Panc1 (cell line): ENCODE results near the gene OR13C4. TPM values are rescaled to one million over a fixed set of nuclear protein-coding genes. Genes with fewer than 3 reads are reported as not detected.

Source experiments
- ATAC-seq: fragments of 200-7000 bp; cut with Tn5 transposase; 2 replicates; pipeline ENCODE4 v1.9.1; 2020; ENCODE audit warnings: mild to moderate bottlenecking, moderate library complexity
- BruUV-seq: library from RNA; stranded (reverse); fragments of 400-500 nt; replicated peaks from 2 replicates; lab custom pipeline; 2021; lab: Mats Ljungman, UMichigan
- CTCF ChIA-PET: fragments of 300-600 bp; sonication (Branson Sonifier 250); formaldehyde crosslinking; loops from one replicate; lab custom pipeline; 2022; ENCODE audit warnings: antibody characterized with exemption; lab: Charles Lee
- POLR2A ChIA-PET: fragments of 300-600 bp; sonication (Branson Sonifier 250); formaldehyde crosslinking; loops from one replicate; lab custom pipeline; 2022; ENCODE audit warnings: antibody characterized with exemption; lab: Charles Lee
- DNase-seq: peaks from one replicate; pipeline ENCODE4 v3.0.0-alpha.2; 2010; ENCODE audit warnings: low read depth, low spot score
- H3K27ac ChIP-seq: 2 replicates; pipeline ENCODE4 v1.5.1; 2011; ENCODE audit warnings: mild to moderate bottlenecking, low read length, inconsistent platforms
- H3K27me3 ChIP-seq: fragments of 200-500 bp; sonication (Bioruptor generic); 2 replicates; pipeline ENCODE4 v1.6.0; 2014; ENCODE audit warnings: low read length, inconsistent platforms; ENCODE audit not compliant: control insufficient read depth, insufficient read depth
- H3K36me3 ChIP-seq: fragments of 200-500 bp; sonication (Bioruptor generic); 2 replicates; pipeline ENCODE4 v1.5.1; 2014; ENCODE audit warnings: inconsistent platforms, mild to moderate bottlenecking, low read length, moderate library complexity; ENCODE audit not compliant: control insufficient read depth, insufficient read depth
- H3K4me1 ChIP-seq: 2 replicates; pipeline ENCODE4 v1.5.1; 2011; ENCODE audit warnings: inconsistent platforms, mild to moderate bottlenecking, low read length, moderate library complexity; ENCODE audit not compliant: control insufficient read depth, insufficient read depth
- H3K4me3 ChIP-seq, 2 experiments: 2 replicates each; pipeline ENCODE4 v1.5.1; 2011 to 2012; ENCODE audit warnings: low read depth in 2 of 2, low read length in 2 of 2, mild to moderate bottlenecking in 2 of 2, inconsistent platforms in 1 of 2, moderate library complexity in 1 of 2
- H3K9me3 ChIP-seq: fragments of 200-500 bp; sonication (Bioruptor generic); 2 replicates; pipeline ENCODE4 v1.5.1; 2014; ENCODE audit warnings: low read depth, mild to moderate bottlenecking, inconsistent platforms, low read length, moderate library complexity; ENCODE audit not compliant: control insufficient read depth, insufficient read depth
- CTCF ChIP-seq: fragments of 450-650 bp; IDR thresholded peaks from 2 replicates; pipeline ENCODE4 v1.5.1; 2017; ENCODE audit warnings: mild to moderate bottlenecking
- POLR2AphosphoS5 ChIP-seq: IDR thresholded peaks from 2 replicates; pipeline ENCODE4 v1.6.1; 2012; ENCODE audit warnings: mild to moderate bottlenecking, low read depth, low read length, moderate library complexity
- SIN3A ChIP-seq: IDR thresholded peaks from 2 replicates; pipeline ENCODE4 v1.6.1; 2012; ENCODE audit warnings: low read depth, mild to moderate bottlenecking, low read length, moderate library complexity, borderline replicate concordance; ENCODE audit not compliant: insufficient read depth
- TCF7L2 ChIP-seq: IDR thresholded peaks from 2 replicates; pipeline ENCODE4 v1.6.1; 2011; ENCODE audit warnings: mild to moderate bottlenecking, low read depth, low read length, inconsistent platforms
- in situ Hi-C: cut with HindIII; loops from 2 replicates; pipeline ENCODE4 v1.10.0; 2016; ENCODE audit warnings: low sequenced_read_pairs, low pct_unique_long_range_greater_than_20kb
- intact Hi-C: fragments of 100-400 bp; cut with micrococcal nuclease; formaldehyde crosslinking; loops from one replicate; pipeline ENCODE4 v1.10.0; 2022; ENCODE audit not compliant: unreplicated experiment
- total RNA-seq: library from RNA; stranded (reverse); gene quantifications from one replicate; pipeline ENCODE4 v1.2.1, GENCODE V29; 2021; ENCODE audit not compliant: unreplicated experiment
- TF ChIP-seq, protein P1 (sequence below), 2 experiments: IDR thresholded peaks; 2 replicates each; pipeline ENCODE4 v1.6.1; 2011 to 2012; ENCODE audit warnings: low read depth in 2 of 2, control low read depth in 1 of 2, low read length in 1 of 2, mild to moderate bottlenecking in 1 of 2, moderate library complexity in 1 of 2; ENCODE audit not compliant: insufficient read depth in 1 of 2

Gene OR13C4
- total RNA-seq, 1 experiment from 2014 or later = not detected

- in situ Hi-C loops = no loop called here
- Histone ChIP-seq H3K4me3 (no peak overlapping the region), H3K27ac (no peak overlapping the region), H3K9me3 (no peaks in the 10 kb centered on the region), H3K36me3 (no peaks in the 10 kb centered on the region), H3K4me1 (no peaks in the 10 kb centered on the region), H3K27me3 (no peaks in the 10 kb centered on the region)
- CTCF ChIA-PET = no interaction called here
- DNase-seq (no peak), ATAC-seq (no peak)
- TF ChIP-seq CTCF (no peak), SIN3A (no peak), TCF7L2 (no peak), POLR2AphosphoS5 (no peak)
- TF ChIP-seq, protein P1, sequence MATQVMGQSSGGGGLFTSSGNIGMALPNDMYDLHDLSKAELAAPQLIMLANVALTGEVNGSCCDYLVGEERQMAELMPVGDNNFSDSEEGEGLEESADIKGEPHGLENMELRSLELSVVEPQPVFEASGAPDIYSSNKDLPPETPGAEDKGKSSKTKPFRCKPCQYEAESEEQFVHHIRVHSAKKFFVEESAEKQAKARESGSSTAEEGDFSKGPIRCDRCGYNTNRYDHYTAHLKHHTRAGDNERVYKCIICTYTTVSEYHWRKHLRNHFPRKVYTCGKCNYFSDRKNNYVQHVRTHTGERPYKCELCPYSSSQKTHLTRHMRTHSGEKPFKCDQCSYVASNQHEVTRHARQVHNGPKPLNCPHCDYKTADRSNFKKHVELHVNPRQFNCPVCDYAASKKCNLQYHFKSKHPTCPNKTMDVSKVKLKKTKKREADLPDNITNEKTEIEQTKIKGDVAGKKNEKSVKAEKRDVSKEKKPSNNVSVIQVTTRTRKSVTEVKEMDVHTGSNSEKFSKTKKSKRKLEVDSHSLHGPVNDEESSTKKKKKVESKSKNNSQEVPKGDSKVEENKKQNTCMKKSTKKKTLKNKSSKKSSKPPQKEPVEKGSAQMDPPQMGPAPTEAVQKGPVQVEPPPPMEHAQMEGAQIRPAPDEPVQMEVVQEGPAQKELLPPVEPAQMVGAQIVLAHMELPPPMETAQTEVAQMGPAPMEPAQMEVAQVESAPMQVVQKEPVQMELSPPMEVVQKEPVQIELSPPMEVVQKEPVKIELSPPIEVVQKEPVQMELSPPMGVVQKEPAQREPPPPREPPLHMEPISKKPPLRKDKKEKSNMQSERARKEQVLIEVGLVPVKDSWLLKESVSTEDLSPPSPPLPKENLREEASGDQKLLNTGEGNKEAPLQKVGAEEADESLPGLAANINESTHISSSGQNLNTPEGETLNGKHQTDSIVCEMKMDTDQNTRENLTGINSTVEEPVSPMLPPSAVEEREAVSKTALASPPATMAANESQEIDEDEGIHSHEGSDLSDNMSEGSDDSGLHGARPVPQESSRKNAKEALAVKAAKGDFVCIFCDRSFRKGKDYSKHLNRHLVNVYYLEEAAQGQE (IDR thresholded peaks at IDR 0.05; ENCODE audit: insufficient read depth in 1 of 2, low read depth in 2 of 2, low read length in 1 of 2) = no peak
- POLR2A ChIA-PET = no interaction called here
- no TSS peak for BruUV-seq
- intact Hi-C loops = no loop called here
Observed at GRCh38 chr9:104485014-104485413, 42.0 kb downstream of the OR13C4 start.

DNA sequence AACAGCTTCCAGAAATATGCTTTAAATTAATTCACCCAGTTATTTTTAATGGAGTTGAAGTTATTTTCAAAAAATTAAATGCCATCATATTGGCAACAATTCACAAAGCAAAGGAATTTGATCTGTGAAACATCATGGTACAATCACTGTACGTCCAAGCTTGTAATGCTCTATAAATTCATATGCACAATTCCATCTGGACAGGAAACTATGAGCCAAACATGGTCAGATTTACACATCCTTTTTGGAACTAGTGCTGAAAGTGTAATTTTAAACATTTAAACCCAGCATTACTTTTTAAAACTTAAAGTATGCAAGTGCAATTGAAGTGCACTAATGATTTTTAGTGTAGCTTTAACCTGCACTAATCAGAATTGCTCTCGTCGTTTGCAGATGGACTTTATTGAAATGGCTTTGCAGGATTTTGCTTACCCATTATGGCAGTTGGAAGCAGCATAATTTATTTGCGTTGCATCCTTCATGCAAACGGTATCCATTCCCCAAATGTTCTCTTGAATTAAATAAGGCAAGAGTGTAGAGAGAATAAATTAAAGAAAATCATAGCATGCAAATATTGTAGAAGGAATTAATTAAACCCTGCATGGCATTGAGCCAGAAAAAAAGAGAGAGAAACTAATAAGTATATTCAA lies 44.0 kb downstream of the OR13C4 start:
- TF ChIP-seq POLR2AphosphoS5 (no peak), CTCF (no peak), TCF7L2 (no peak), SIN3A (no peak)
- TF ChIP-seq, protein P1 (IDR thresholded peaks at IDR 0.05; ENCODE audit: insufficient read depth in 1 of 2, low read depth in 2 of 2, low read length in 1 of 2) = no peak
- no TSS peak for BruUV-seq
- Histone ChIP-seq H3K4me3 (no peak overlapping the region), H3K27ac (no peak overlapping the region), H3K9me3 (no peaks in the 10 kb centered on the region), H3K27me3 (no peaks in the 10 kb centered on the region), H3K36me3 (no peaks in the 10 kb centered on the region), H3K4me1 (no peaks in the 10 kb centered on the region)
- ChIA-PET POLR2A (no interaction called here), CTCF (no interaction called here)
- DNase-seq (no peak), ATAC-seq (no peak)
- intact Hi-C loops = no loop called here
- in situ Hi-C loops = no loop called here

Other genes with a start within 250 kb of the OR13C4 start
- not detected for gene OR13F1, start 22.9 kb downstream of the OR13C4 start, total RNA-seq
- not detected for gene OR13C3, start 9.6 kb upstream of the OR13C4 start, total RNA-seq
- gene OR13C8, start 42.0 kb upstream of the OR13C4 start, total RNA-seq = not detected
- gene OR13C5, start 72.2 kb upstream of the OR13C4 start, total RNA-seq = not detected
- gene OR13C2, start 78.4 kb upstream of the OR13C4 start, total RNA-seq = not detected
- gene OR13C9, start 91.0 kb upstream of the OR13C4 start, total RNA-seq = not detected
- gene OR13D1, start 167.3 kb upstream of the OR13C4 start, total RNA-seq = not detected
- 17.4 TPM for gene NIPSNAP3A, start 220.5 kb upstream of the OR13C4 start, total RNA-seq
- gene NIPSNAP3B, start 236.9 kb upstream of the OR13C4 start, total RNA-seq = 1.2 TPM